Activated CD4-positive, CD25-positive, alpha-beta regulatory T cell (primary cell): ENCODE results near the gene TANC1.

Source experiments
- DNase-seq, 4 experiments: peaks; one replicate each; lab custom pipeline; 2025; lab: John Stamatoyannopoulos, UW

TANC1 gene

GRCh38 chr2:158962074-158962473 lies 6.4 kb upstream of the TANC1 start:
- no peak for DNase-seq

- DNase-seq = no peak
Measured at GRCh38 chr2:158963071-158963470, 5.4 kb upstream of the TANC1 start.

- no peak for DNase-seq
Measured at GRCh38 chr2:158965107-158965506, 3.3 kb upstream of the TANC1 start.

- no peak for DNase-seq
Measured at GRCh38 chr2:158965641-158966040, 2.8 kb upstream of the TANC1 start.

- no peak for DNase-seq
Measured at GRCh38 chr2:158966312-158966711, 2.1 kb upstream of the TANC1 start.

- no peak for DNase-seq
Measured at GRCh38 chr2:158967114-158967730, 1.2 kb upstream of the TANC1 start.

- DNase-seq = no peak
Measured at GRCh38 chr2:158967731-158968395, 577 bp upstream of the TANC1 start.

- DNase-seq = no peak
Measured at GRCh38 chr2:158969162-158969714, 798 bp downstream of the TANC1 start.

- DNase-seq = no peak
Measured at GRCh38 chr2:158969715-158970240, 1.3 kb downstream of the TANC1 start.

- DNase-seq = no peak
Measured at GRCh38 chr2:158970241-158970751, 1.9 kb downstream of the TANC1 start.

- no peak for DNase-seq
Measured at GRCh38 chr2:158973116-158973956, 4.9 kb downstream of the TANC1 start.

GRCh38 chr2:158975271-158975921 lies 7.0 kb downstream of the TANC1 start:
- no peak for DNase-seq

- DNase-seq = no peak
Measured at GRCh38 chr2:158979772-158980171, 11.3 kb downstream of the TANC1 start.

GRCh38 chr2:158984604-158985135 lies 16.2 kb downstream of the TANC1 start:
- DNase-seq = no peak

- no peak for DNase-seq
Measured at GRCh38 chr2:158988501-158988900, 20.1 kb downstream of the TANC1 start.

GRCh38 chr2:158989165-158989564 lies 20.7 kb downstream of the TANC1 start:
- DNase-seq = no peak

- DNase-seq = no peak
Measured at GRCh38 chr2:158990397-158991214, 22.2 kb downstream of the TANC1 start.

- DNase-seq = no peak
Measured at GRCh38 chr2:158993030-158993429, 24.6 kb downstream of the TANC1 start.

- DNase-seq = no peak
Measured at GRCh38 chr2:158993721-158994587, 25.5 kb downstream of the TANC1 start.
